ENCODE results near the gene TAF11L3. TPM values are rescaled to one million over a fixed set of nuclear protein-coding genes. Genes with fewer than 3 reads are reported as not detected.

TAF11L3 gene
- total RNA-seq, 1 donor from 2014 or later, result not detected

Small RNA genes within 50 kb of the gene (small RNA-seq; reads per million reads assigned to genes)
- not detected for gene AC106774.3

Other genes starting within 250 kb of the TAF11L3 start
- not detected for gene TAF11L2, start 20.1 kb upstream of the TAF11L3 start, total RNA-seq
- not detected for gene TAF11L4, start 3.4 kb downstream of the TAF11L3 start, total RNA-seq
- gene TAF11L5, start 6.9 kb downstream of the TAF11L3 start, total RNA-seq, result not detected
- not detected for gene TAF11L6, start 10.3 kb downstream of the TAF11L3 start, total RNA-seq
- not detected for gene TAF11L7, start 67.4 kb downstream of the TAF11L3 start, total RNA-seq
- not detected for gene TAF11L8, start 72.6 kb downstream of the TAF11L3 start, total RNA-seq
- gene TAF11L9, start 76.0 kb downstream of the TAF11L3 start, total RNA-seq, result not detected
- not detected for gene TAF11L10, start 79.5 kb downstream of the TAF11L3 start, total RNA-seq
- not detected for gene TAF11L11, start 85.8 kb downstream of the TAF11L3 start, total RNA-seq
- not detected for gene TAF11L12, start 92.0 kb downstream of the TAF11L3 start, total RNA-seq
- gene TAF11L13, start 113.7 kb downstream of the TAF11L3 start, total RNA-seq, result not detected
- gene TAF11L14, start 116.1 kb downstream of the TAF11L3 start, total RNA-seq, result not detected